Astrocyte of the cerebellum (primary cell): ENCODE data around the gene NUMBL.

Experiments used
- DNase-seq: peaks from one replicate; pipeline ENCODE4 v3.0.0-alpha.2; 2011; ENCODE audit warnings: low read depth
- H3K4me3 ChIP-seq: 2 replicates; pipeline ENCODE4 v1.5.1; 2011; ENCODE audit warnings: mild to moderate bottlenecking, low read depth, low read length, moderate library complexity
- CTCF ChIP-seq: IDR thresholded peaks from 2 replicates; pipeline ENCODE4 v1.5.1; 2012; ENCODE audit warnings: low read length, low read depth, moderate library complexity, mild to moderate bottlenecking; ENCODE audit errors: missing control alignments
- in situ Hi-C: cut with HindIII; loops from 2 replicates; pipeline ENCODE4 v1.10.0; 2017; ENCODE audit warnings: low sequenced_read_pairs

NUMBL gene

GRCh38 chr19:40726279-40726678, 35.8 kb upstream of the NUMBL start:
- no peak for DNase-seq
- in situ Hi-C loops, result no loop called here
- no peak for TF ChIP-seq CTCF
- no peak overlapping the region for H3K4me3 ChIP-seq

GRCh38 chr19:40724855-40725254, 34.4 kb upstream of the NUMBL start:
- DNase-seq, result no peak
- in situ Hi-C loops, result no loop called here
- TF ChIP-seq CTCF, result no peak
- H3K4me3 ChIP-seq, result no peak overlapping the region

GRCh38 chr19:40724315-40724714, 33.9 kb upstream of the NUMBL start:
- no peak for TF ChIP-seq CTCF
- no peak for DNase-seq
- no peak overlapping the region for H3K4me3 ChIP-seq
- in situ Hi-C loops, result no loop called here

- DNase-seq, result no peak
- in situ Hi-C loops, result no loop called here
- no peak overlapping the region for H3K4me3 ChIP-seq
- TF ChIP-seq CTCF, result no peak
Observed at GRCh38 chr19:40723661-40724254, 33.3 kb upstream of the NUMBL start.

GRCh38 chr19:40721936-40722661, 31.6 kb upstream of the NUMBL start:
- no peak for TF ChIP-seq CTCF
- no peak for DNase-seq
- H3K4me3 ChIP-seq, result no peak overlapping the region
- in situ Hi-C loops, result no loop called here

GRCh38 chr19:40721140-40721486, 30.7 kb upstream of the NUMBL start:
- no peak overlapping the region for H3K4me3 ChIP-seq
- TF ChIP-seq CTCF, result no peak
- DNase-seq, result no peak
- in situ Hi-C loops, result no loop called here
